Body of pancreas (tissue), 4 donors: ENCODE data around the gene AMELX.

Experiments used
- POLR2A ChIP-seq, 3 donors: fragments of 450-650 bp; IDR thresholded peaks; one replicate each; pipeline ENCODE4 v1.6.1; 2016; ENCODE audit warnings: antibody characterized with exemption in 3 of 3, mild to moderate bottlenecking in 2 of 3
- TF ChIP-seq, protein P1 (sequence below), 7 experiments: fragments of 450-650 bp in 4 of 7; fragments of 200-600 bp in 3 of 7; sonication (generic) in 3 of 7; IDR thresholded peaks; one replicate each; pipeline ENCODE4 v1.5.1; 2016 to 2019; ENCODE audit warnings: antibody characterized with exemption in 7 of 7

DNA sequence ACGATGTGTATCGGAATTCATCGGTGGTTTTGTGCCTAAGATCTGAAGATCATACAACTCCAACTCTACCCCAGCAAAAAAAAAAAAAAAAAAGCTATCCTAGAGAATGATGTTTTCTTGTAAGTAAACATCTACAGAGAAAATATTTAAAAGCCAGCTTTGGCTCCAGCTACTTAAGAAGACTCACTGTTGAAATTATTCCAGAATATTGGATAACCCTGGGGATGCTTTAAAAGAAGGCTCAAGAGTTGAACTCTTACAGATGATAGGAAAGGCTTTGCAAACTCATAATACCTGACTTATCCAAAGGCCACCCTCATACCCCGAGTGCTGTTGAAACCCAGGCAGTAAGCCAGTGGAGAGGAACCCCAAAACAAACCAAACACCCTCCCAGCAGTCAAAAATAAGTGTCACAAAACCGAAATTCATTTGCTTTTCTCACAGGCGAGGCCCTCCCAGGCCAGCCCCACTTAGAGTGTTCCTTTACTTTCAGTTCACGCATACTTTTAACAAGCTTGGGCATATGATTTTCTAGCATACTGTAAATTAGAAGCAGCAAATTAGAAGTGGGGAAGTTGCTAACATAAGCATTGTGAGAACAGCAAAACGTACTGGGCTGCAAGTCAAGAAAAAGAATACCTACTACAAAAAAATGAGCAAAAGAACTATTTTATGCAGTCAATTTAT lies 2.7 kb upstream of the AMELX start:
- TF ChIP-seq, protein P1, sequence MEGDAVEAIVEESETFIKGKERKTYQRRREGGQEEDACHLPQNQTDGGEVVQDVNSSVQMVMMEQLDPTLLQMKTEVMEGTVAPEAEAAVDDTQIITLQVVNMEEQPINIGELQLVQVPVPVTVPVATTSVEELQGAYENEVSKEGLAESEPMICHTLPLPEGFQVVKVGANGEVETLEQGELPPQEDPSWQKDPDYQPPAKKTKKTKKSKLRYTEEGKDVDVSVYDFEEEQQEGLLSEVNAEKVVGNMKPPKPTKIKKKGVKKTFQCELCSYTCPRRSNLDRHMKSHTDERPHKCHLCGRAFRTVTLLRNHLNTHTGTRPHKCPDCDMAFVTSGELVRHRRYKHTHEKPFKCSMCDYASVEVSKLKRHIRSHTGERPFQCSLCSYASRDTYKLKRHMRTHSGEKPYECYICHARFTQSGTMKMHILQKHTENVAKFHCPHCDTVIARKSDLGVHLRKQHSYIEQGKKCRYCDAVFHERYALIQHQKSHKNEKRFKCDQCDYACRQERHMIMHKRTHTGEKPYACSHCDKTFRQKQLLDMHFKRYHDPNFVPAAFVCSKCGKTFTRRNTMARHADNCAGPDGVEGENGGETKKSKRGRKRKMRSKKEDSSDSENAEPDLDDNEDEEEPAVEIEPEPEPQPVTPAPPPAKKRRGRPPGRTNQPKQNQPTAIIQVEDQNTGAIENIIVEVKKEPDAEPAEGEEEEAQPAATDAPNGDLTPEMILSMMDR (IDR thresholded peaks at IDR 0.05) = no peak
- no peak for TF ChIP-seq POLR2A (IDR thresholded peaks at IDR 0.05)
